HEK293 (cell line): ENCODE data around the gene IFITM1.

Experiments
- CTCF ChIA-PET: fragments of 350-600 bp; formaldehyde crosslinking; extraction: SDS; loops from one replicate; lab custom pipeline; 2021; ENCODE audit warnings: antibody characterized with exemption; lab: Yijun Ruan, JAX
- POLR2A ChIA-PET: fragments of 300-600 bp; formaldehyde crosslinking; extraction: SDS; loops from one replicate; lab custom pipeline; 2020; ENCODE audit warnings: antibody characterized with exemption, inconsistent platforms; lab: Yijun Ruan, JAX
- H3K27ac ChIP-seq: fragments of 200-500 bp; sonication (Bioruptor generic); 2 replicates; pipeline ENCODE4 v1.5.1; 2014; ENCODE audit warnings: low read depth, low read length, control low read depth, inconsistent platforms; ENCODE audit errors: extremely low read depth
- H3K36me3 ChIP-seq, 2 experiments: fragments of 200-500 bp in 1 of 2; sonication (Bioruptor generic) in 1 of 2; 1 replicate in 1 of 2; 2 replicates in 1 of 2; pipeline ENCODE4 v1.5.1; 2014 to 2017; ENCODE audit warnings: inconsistent platforms in 2 of 2, low read length in 2 of 2; ENCODE audit not compliant: control insufficient read depth in 2 of 2, insufficient read depth in 1 of 2
- H3K4me1 ChIP-seq: fragments of 200-500 bp; sonication (Bioruptor generic); 2 replicates; pipeline ENCODE4 v1.5.1; 2014; ENCODE audit warnings: mild to moderate bottlenecking, low read length, inconsistent platforms; ENCODE audit not compliant: control insufficient read depth, insufficient read depth
- H3K4me3 ChIP-seq: 2 replicates; pipeline ENCODE4 v1.5.1; 2011; ENCODE audit warnings: low read depth, mild to moderate bottlenecking, control low read depth, low read length, moderate library complexity
- H3K9me3 ChIP-seq: fragments of 200-500 bp; sonication (Bioruptor generic); 2 replicates; pipeline ENCODE4 v1.5.1; 2014; ENCODE audit warnings: low read depth, low read length, inconsistent platforms; ENCODE audit not compliant: control insufficient read depth, insufficient read depth
- GLIS1 ChIP-seq: fragments of 450-650 bp; formaldehyde crosslinking; IDR thresholded peaks from 2 replicates; pipeline ENCODE4 v1.5.1; 2016; ENCODE audit warnings: missing biosample characterization, missing genetic modification characterization
- HOXD13 ChIP-seq: sonication (generic); formaldehyde crosslinking; IDR thresholded peaks from 2 replicates; pipeline ENCODE4 v1.8.0; 2022; ENCODE audit warnings: missing genetic modification reagents, borderline replicate concordance
- PRDM1 ChIP-seq: fragments of 450-650 bp; formaldehyde crosslinking; IDR thresholded peaks from 2 replicates; pipeline ENCODE4; 2016; ENCODE audit warnings: missing biosample characterization, missing genetic modification characterization
- ZFP37 ChIP-seq: fragments of 450-650 bp; formaldehyde crosslinking; IDR thresholded peaks from 2 replicates; pipeline ENCODE4 v1.5.1; 2016; ENCODE audit warnings: missing biosample characterization, missing genetic modification characterization
- ZNF175 ChIP-seq: fragments of 450-650 bp; formaldehyde crosslinking; IDR thresholded peaks from 2 replicates; pipeline ENCODE4 v1.5.1; 2016; ENCODE audit warnings: missing biosample characterization, missing genetic modification characterization
- ZNF221 ChIP-seq: fragments of 450-650 bp; formaldehyde crosslinking; IDR thresholded peaks from 2 replicates; pipeline ENCODE4 v1.5.1; 2017; ENCODE audit warnings: missing biosample characterization, missing genetic modification characterization, borderline replicate concordance
- ZNF223 ChIP-seq: fragments of 450-650 bp; formaldehyde crosslinking; IDR thresholded peaks from 2 replicates; pipeline ENCODE4 v1.5.1; 2016; ENCODE audit warnings: missing biosample characterization, missing genetic modification characterization
- ZNF426 ChIP-seq: fragments of 450-650 bp; formaldehyde crosslinking; IDR thresholded peaks from 2 replicates; pipeline ENCODE4 v1.5.1; 2017; ENCODE audit warnings: missing biosample characterization, missing genetic modification characterization, mild to moderate bottlenecking, inconsistent platforms, moderate library complexity
- ZNF433 ChIP-seq: fragments of 450-650 bp; formaldehyde crosslinking; IDR thresholded peaks from 2 replicates; pipeline ENCODE4 v1.5.1; 2016; ENCODE audit warnings: missing biosample characterization, missing genetic modification characterization, low read depth
- ZNF555 ChIP-seq: fragments of 450-650 bp; formaldehyde crosslinking; conservative IDR thresholded peaks from 2 replicates; pipeline ENCODE4 v1.5.1; 2017; ENCODE audit warnings: missing biosample characterization, mild to moderate bottlenecking, missing genetic modification characterization, inconsistent platforms
- ZNF768 ChIP-seq: fragments of 450-650 bp; formaldehyde crosslinking; IDR thresholded peaks from 2 replicates; pipeline ENCODE4 v1.5.1; 2018; ENCODE audit warnings: missing biosample characterization, mild to moderate bottlenecking, missing genetic modification characterization
- ZXDB ChIP-seq: fragments of 450-650 bp; formaldehyde crosslinking; IDR thresholded peaks from 2 replicates; pipeline ENCODE4 v1.5.1; 2016; ENCODE audit warnings: missing biosample characterization, missing genetic modification characterization
- TF ChIP-seq, protein P1 (sequence below): fragments of 450-650 bp; formaldehyde crosslinking; IDR thresholded peaks from 2 replicates; pipeline ENCODE4 v1.5.1; 2016; ENCODE audit warnings: missing biosample characterization, missing genetic modification characterization
- TF ChIP-seq, protein P2 (sequence below): IDR thresholded peaks from 2 replicates; pipeline ENCODE4 v1.6.1; 2011; ENCODE audit warnings: mild to moderate bottlenecking, low read depth, low read length, borderline replicate concordance
- TF ChIP-seq, protein P3 (sequence below): fragments of 450-650 bp; formaldehyde crosslinking; IDR thresholded peaks from 2 replicates; pipeline ENCODE4 v1.5.1; 2016; ENCODE audit warnings: missing biosample characterization, missing genetic modification characterization
- TF ChIP-seq, protein P4 (sequence below): fragments of 450-650 bp; formaldehyde crosslinking; IDR thresholded peaks from 2 replicates; pipeline ENCODE4 v1.5.1; 2016; ENCODE audit warnings: missing biosample characterization, missing genetic modification characterization
- TF ChIP-seq, protein P5 (sequence below): fragments of 450-650 bp; formaldehyde crosslinking; IDR thresholded peaks from 2 replicates; pipeline ENCODE4 v1.5.1; 2017; ENCODE audit warnings: missing biosample characterization, missing genetic modification characterization

The IFITM1 gene

DNA sequence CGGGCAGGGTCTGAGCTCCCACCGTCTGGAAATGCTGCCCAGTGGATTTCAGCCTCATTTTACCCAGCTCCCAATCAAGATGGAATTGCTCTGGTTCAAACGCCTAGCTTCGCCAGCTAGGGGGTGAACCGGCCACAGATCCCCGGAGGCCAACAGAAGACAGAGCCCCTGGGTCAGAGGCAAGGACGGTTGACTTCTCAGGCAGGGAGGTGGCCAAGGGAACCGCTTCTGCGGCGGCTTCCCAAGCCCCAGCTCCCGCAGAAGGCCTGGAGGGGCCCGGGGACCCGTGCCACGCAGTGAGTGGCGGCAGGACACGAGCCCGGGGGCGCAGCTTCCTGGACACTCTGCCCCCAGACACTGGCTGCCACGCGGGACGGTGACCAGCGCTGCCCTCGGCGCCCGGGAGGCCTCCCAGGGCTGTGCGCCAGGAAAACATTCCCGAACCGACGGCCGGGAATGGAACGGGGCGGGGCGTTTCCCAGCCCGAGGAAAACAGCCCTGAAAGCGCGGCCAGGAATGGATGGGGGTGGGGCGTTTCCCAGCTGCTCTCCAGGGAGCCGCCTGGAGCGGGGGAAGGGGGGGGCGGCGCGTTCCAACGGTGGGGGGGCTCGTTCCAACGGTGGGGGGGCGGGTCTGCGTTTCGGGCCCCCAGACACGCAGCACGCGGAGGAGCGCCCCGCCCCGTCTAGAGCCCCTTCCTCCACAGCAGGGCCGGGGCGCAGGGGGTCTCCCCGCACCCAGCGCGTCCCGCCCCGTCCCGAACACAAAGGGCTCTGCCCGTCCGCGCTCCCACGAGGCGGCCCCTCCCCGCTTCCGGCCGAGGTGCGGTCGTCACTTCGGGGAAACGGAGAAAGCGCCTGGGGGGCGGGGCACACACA, 42.0 kb downstream of the IFITM1 start (continued):
- TF ChIP-seq ZXDB (tag by site-specific recombination) (0 out of 2 replicates have a peak, but pooled peaks have one; percentile 37), ZNF433 (tag by site-specific recombination) (no peak)
- TF ChIP-seq, protein P1, sequence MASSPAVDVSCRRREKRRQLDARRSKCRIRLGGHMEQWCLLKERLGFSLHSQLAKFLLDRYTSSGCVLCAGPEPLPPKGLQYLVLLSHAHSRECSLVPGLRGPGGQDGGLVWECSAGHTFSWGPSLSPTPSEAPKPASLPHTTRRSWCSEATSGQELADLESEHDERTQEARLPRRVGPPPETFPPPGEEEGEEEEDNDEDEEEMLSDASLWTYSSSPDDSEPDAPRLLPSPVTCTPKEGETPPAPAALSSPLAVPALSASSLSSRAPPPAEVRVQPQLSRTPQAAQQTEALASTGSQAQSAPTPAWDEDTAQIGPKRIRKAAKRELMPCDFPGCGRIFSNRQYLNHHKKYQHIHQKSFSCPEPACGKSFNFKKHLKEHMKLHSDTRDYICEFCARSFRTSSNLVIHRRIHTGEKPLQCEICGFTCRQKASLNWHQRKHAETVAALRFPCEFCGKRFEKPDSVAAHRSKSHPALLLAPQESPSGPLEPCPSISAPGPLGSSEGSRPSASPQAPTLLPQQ, result no peak

DNA sequence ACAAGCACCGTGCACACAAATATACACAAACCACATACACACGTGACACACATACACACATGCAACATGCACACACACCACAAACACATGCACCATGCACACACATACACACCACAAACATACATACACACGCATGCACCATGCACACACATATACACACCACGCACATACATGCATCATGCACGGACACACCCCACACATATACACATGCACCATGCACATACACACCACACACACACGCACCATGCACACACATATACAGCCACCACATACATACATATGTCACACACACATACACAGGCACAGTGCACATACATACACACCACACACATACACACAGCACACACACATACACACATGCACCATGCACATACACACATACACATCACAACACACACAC, 42.8 kb downstream of the IFITM1 start:
- no peak overlapping the region for H3K4me3 ChIP-seq
- H3K4me1 ChIP-seq, result no peaks in the 10 kb centered on the region
- TF ChIP-seq, protein P2, sequence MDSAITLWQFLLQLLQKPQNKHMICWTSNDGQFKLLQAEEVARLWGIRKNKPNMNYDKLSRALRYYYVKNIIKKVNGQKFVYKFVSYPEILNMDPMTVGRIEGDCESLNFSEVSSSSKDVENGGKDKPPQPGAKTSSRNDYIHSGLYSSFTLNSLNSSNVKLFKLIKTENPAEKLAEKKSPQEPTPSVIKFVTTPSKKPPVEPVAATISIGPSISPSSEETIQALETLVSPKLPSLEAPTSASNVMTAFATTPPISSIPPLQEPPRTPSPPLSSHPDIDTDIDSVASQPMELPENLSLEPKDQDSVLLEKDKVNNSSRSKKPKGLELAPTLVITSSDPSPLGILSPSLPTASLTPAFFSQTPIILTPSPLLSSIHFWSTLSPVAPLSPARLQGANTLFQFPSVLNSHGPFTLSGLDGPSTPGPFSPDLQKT, result no peak
- no peak for TF ChIP-seq ZNF175
- TF ChIP-seq, protein P3, sequence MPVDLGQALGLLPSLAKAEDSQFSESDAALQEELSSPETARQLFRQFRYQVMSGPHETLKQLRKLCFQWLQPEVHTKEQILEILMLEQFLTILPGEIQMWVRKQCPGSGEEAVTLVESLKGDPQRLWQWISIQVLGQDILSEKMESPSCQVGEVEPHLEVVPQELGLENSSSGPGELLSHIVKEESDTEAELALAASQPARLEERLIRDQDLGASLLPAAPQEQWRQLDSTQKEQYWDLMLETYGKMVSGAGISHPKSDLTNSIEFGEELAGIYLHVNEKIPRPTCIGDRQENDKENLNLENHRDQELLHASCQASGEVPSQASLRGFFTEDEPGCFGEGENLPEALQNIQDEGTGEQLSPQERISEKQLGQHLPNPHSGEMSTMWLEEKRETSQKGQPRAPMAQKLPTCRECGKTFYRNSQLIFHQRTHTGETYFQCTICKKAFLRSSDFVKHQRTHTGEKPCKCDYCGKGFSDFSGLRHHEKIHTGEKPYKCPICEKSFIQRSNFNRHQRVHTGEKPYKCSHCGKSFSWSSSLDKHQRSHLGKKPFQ, result peak; percentile 79; the same call in 1 of the 2 replicates
- no peak for TF ChIP-seq ZNF221
- no peak for TF ChIP-seq ZFP37 (tag by site-specific recombination)
- no peak for TF ChIP-seq GLIS1
- TF ChIP-seq, protein P4, sequence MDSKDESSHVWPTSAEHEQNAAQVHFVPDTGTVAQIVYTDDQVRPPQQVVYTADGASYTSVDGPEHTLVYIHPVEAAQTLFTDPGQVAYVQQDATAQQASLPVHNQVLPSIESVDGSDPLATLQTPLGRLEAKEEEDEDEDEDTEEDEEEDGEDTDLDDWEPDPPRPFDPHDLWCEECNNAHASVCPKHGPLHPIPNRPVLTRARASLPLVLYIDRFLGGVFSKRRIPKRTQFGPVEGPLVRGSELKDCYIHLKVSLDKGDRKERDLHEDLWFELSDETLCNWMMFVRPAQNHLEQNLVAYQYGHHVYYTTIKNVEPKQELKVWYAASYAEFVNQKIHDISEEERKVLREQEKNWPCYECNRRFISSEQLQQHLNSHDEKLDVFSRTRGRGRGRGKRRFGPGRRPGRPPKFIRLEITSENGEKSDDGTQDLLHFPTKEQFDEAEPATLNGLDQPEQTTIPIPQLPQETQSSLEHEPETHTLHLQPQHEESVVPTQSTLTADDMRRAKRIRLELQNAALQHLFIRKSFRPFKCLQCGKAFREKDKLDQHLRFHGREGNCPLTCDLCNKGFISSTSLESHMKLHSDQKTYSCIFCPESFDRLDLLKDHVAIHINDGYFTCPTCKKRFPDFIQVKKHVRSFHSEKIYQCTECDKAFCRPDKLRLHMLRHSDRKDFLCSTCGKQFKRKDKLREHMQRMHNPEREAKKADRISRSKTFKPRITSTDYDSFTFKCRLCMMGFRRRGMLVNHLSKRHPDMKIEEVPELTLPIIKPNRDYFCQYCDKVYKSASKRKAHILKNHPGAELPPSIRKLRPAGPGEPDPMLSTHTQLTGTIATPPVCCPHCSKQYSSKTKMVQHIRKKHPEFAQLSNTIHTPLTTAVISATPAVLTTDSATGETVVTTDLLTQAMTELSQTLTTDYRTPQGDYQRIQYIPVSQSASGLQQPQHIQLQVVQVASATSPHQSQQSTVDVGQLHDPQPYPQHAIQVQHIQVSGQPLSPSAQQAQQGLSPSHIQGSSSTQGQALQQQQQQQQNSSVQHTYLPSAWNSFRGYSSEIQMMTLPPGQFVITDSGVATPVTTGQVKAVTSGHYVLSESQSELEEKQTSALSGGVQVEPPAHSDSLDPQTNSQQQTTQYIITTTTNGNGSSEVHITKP (tag by site-specific recombination), result no peak
- TF ChIP-seq ZNF426 (tag by site-specific recombination), result no peak
- no peak for TF ChIP-seq ZNF768
- TF ChIP-seq PRDM1 (tag by site-specific recombination), result no peak
- no peak for TF ChIP-seq ZNF555 (tag by site-specific recombination)
- TF ChIP-seq, protein P5, sequence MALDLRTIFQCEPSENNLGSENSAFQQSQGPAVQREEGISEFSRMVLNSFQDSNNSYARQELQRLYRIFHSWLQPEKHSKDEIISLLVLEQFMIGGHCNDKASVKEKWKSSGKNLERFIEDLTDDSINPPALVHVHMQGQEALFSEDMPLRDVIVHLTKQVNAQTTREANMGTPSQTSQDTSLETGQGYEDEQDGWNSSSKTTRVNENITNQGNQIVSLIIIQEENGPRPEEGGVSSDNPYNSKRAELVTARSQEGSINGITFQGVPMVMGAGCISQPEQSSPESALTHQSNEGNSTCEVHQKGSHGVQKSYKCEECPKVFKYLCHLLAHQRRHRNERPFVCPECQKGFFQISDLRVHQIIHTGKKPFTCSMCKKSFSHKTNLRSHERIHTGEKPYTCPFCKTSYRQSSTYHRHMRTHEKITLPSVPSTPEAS (tag by site-specific recombination), result peak; percentile 75
- no peak for TF ChIP-seq ZNF223 (tag by site-specific recombination)
- TF ChIP-seq HOXD13, result no peak
- no peaks in the 10 kb centered on the region for H3K36me3 ChIP-seq
- no peak overlapping the region for H3K27ac ChIP-seq
- no peaks in the 10 kb centered on the region for H3K9me3 ChIP-seq
- ChIA-PET CTCF (interaction anchor here (0.6 to 2.2 kb wide), 3 partner anchors 92 to 163 kb away, joined by 3 to 18 read pairs (median 9); no protein-coding TSS in a partner anchor), POLR2A (interaction anchor here (1.1 to 1.8 kb wide), 2 partner anchors 149 to 150 kb away, joined by 3 to 8 read pairs; partner anchors contain the start of genes BET1L, RIC8A and RNH1)
